K562 (cell line): ENCODE data around the gene ERC2.

Experiments
- ARNT ChIP-seq, 2 experiments: fragments of 450-650 bp; IDR thresholded peaks; 2 replicates each; pipeline ENCODE4 v1.6.1; 2016; ENCODE audit warnings: mild to moderate bottlenecking in 1 of 2
- EZH2 ChIP-seq: IDR thresholded peaks from 2 replicates; pipeline ENCODE4 v1.6.1; 2012; ENCODE audit warnings: low read depth, mild to moderate bottlenecking, inconsistent platforms, low read length, borderline replicate concordance
- FOXK1 ChIP-seq: sonication (generic); formaldehyde crosslinking; IDR thresholded peaks from 2 replicates; pipeline ENCODE4 v1.8.0; 2022; ENCODE audit warnings: missing genetic modification reagents, mild to moderate bottlenecking, borderline replicate concordance
- HCFC1 ChIP-seq: IDR thresholded peaks from 2 replicates; pipeline ENCODE4 v1.6.1; 2012; ENCODE audit warnings: low read depth, low read length, improper control_type of control experiment
- KLF16 ChIP-seq: IDR thresholded peaks from 2 replicates; pipeline ENCODE4 v1.6.1; 2016; ENCODE audit warnings: antibody characterized with exemption
- POLR2AphosphoS5 ChIP-seq: IDR thresholded peaks from 2 replicates; pipeline ENCODE4 v1.6.1; 2011; ENCODE audit warnings: mild to moderate bottlenecking, low read depth, low read length, moderate library complexity; ENCODE audit not compliant: control insufficient read depth, insufficient read depth
- TF ChIP-seq, protein P1 (sequence below), 2 experiments: fragments of 450-650 bp; conservative IDR thresholded peaks; 2 replicates each; pipeline ENCODE4 v1.6.1; 2017; ENCODE audit warnings: mild to moderate bottlenecking in 2 of 2, moderate library complexity in 2 of 2
- TF ChIP-seq, protein P2 (sequence below), 3 experiments: IDR thresholded peaks in 2 of 3; conservative IDR thresholded peaks in 1 of 3; 2 replicates each; pipeline ENCODE4 v1.5.1; 2011 to 2012; ENCODE audit warnings: low read length in 3 of 3, mild to moderate bottlenecking in 3 of 3, control low read depth in 2 of 3, improper control_type of control experiment in 1 of 3, inconsistent platforms in 1 of 3, low read depth in 1 of 3, mixed read lengths in 1 of 3, moderate library complexity in 1 of 3; ENCODE audit not compliant: insufficient read depth in 2 of 3
- TF ChIP-seq, protein P3 (sequence below): fragments of 450-650 bp; formaldehyde crosslinking; IDR thresholded peaks from 2 replicates; pipeline ENCODE4 v1.4.0; 2020; ENCODE audit warnings: mild to moderate bottlenecking, moderate library complexity
- TF ChIP-seq, protein P4 (sequence below): fragments of 450-650 bp; IDR thresholded peaks from 2 replicates; pipeline ENCODE4 v1.6.1; 2017; ENCODE audit warnings: antibody characterized with exemption, mild to moderate bottlenecking
- TF ChIP-seq, protein P5 (sequence below): fragments of 250-450 bp; sonication (Bioruptor Pico); IDR thresholded peaks from 2 replicates; pipeline ENCODE4 v1.5.0; 2020; ENCODE audit warnings: mild to moderate bottlenecking

DNA sequence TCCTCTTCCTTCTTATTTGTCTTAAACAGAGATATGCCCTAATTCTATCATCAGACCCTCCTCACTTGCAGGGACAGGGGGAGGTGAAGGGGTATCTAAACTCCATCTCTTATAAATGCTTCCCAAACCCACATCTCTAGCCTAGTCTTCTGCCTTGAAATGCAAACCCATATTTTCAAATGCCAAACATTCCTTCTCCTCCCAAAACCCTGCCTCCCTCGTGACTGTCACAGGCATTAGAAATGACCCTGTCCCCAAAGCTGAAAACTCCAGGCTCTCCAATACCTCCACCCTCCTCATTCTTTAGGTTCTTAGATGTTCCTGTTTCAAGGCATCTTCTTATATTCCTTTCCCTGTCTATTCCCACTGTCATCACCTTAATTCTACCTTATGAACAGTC is 191.0 kb downstream of the ERC2 start:
- TF ChIP-seq FOXK1 (CRISPR knock-in tag) (no peak), HCFC1 (no peak), KLF16 (no peak), POLR2AphosphoS5 (no peak), ARNT (IDR thresholded peaks at IDR 0.05) (no peak), EZH2 (no peak)
- TF ChIP-seq, protein P1, sequence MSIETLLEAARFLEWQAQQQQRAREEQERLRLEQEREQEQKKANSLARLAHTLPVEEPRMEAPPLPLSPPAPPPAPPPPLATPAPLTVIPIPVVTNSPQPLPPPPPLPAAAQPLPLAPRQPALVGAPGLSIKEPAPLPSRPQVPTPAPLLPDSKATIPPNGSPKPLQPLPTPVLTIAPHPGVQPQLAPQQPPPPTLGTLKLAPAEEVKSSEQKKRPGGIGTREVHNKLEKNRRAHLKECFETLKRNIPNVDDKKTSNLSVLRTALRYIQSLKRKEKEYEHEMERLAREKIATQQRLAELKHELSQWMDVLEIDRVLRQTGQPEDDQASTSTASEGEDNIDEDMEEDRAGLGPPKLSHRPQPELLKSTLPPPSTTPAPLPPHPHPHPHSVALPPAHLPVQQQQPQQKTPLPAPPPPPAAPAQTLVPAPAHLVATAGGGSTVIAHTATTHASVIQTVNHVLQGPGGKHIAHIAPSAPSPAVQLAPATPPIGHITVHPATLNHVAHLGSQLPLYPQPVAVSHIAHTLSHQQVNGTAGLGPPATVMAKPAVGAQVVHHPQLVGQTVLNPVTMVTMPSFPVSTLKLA (conservative IDR thresholded peaks at IDR 0.05): no peak
- TF ChIP-seq, protein P2, sequence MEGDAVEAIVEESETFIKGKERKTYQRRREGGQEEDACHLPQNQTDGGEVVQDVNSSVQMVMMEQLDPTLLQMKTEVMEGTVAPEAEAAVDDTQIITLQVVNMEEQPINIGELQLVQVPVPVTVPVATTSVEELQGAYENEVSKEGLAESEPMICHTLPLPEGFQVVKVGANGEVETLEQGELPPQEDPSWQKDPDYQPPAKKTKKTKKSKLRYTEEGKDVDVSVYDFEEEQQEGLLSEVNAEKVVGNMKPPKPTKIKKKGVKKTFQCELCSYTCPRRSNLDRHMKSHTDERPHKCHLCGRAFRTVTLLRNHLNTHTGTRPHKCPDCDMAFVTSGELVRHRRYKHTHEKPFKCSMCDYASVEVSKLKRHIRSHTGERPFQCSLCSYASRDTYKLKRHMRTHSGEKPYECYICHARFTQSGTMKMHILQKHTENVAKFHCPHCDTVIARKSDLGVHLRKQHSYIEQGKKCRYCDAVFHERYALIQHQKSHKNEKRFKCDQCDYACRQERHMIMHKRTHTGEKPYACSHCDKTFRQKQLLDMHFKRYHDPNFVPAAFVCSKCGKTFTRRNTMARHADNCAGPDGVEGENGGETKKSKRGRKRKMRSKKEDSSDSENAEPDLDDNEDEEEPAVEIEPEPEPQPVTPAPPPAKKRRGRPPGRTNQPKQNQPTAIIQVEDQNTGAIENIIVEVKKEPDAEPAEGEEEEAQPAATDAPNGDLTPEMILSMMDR (IDR thresholded peaks at IDR 0.05 in 2 of 3, conservative IDR thresholded peaks at IDR 0.05 in 1 of 3; ENCODE audit: insufficient read depth in 2 of 3, low read depth in 1 of 3, low read length in 3 of 3): no peak
- TF ChIP-seq, protein P3, sequence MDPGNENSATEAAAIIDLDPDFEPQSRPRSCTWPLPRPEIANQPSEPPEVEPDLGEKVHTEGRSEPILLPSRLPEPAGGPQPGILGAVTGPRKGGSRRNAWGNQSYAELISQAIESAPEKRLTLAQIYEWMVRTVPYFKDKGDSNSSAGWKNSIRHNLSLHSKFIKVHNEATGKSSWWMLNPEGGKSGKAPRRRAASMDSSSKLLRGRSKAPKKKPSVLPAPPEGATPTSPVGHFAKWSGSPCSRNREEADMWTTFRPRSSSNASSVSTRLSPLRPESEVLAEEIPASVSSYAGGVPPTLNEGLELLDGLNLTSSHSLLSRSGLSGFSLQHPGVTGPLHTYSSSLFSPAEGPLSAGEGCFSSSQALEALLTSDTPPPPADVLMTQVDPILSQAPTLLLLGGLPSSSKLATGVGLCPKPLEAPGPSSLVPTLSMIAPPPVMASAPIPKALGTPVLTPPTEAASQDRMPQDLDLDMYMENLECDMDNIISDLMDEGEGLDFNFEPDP: no peak
- TF ChIP-seq, protein P4, sequence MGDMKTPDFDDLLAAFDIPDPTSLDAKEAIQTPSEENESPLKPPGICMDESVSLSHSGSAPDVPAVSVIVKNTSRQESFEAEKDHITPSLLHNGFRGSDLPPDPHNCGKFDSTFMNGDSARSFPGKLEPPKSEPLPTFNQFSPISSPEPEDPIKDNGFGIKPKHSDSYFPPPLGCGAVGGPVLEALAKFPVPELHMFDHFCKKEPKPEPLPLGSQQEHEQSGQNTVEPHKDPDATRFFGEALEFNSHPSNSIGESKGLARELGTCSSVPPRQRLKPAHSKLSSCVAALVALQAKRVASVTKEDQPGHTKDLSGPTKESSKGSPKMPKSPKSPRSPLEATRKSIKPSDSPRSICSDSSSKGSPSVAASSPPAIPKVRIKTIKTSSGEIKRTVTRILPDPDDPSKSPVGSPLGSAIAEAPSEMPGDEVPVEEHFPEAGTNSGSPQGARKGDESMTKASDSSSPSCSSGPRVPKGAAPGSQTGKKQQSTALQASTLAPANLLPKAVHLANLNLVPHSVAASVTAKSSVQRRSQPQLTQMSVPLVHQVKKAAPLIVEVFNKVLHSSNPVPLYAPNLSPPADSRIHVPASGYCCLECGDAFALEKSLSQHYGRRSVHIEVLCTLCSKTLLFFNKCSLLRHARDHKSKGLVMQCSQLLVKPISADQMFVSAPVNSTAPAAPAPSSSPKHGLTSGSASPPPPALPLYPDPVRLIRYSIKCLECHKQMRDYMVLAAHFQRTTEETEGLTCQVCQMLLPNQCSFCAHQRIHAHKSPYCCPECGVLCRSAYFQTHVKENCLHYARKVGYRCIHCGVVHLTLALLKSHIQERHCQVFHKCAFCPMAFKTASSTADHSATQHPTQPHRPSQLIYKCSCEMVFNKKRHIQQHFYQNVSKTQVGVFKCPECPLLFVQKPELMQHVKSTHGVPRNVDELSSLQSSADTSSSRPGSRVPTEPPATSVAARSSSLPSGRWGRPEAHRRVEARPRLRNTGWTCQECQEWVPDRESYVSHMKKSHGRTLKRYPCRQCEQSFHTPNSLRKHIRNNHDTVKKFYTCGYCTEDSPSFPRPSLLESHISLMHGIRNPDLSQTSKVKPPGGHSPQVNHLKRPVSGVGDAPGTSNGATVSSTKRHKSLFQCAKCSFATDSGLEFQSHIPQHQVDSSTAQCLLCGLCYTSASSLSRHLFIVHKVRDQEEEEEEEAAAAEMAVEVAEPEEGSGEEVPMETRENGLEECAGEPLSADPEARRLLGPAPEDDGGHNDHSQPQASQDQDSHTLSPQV: no peak
- TF ChIP-seq, protein P5, sequence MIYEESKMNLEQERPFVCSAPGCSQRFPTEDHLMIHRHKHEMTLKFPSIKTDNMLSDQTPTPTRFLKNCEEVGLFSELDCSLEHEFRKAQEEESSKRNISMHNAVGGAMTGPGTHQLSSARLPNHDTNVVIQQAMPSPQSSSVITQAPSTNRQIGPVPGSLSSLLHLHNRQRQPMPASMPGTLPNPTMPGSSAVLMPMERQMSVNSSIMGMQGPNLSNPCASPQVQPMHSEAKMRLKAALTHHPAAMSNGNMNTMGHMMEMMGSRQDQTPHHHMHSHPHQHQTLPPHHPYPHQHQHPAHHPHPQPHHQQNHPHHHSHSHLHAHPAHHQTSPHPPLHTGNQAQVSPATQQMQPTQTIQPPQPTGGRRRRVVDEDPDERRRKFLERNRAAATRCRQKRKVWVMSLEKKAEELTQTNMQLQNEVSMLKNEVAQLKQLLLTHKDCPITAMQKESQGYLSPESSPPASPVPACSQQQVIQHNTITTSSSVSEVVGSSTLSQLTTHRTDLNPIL: no peak
